Panc1 (cell line): ENCODE results near the gene DIP2C. TPM values are rescaled to one million over a fixed set of nuclear protein-coding genes. Genes with fewer than 3 reads are reported as not detected.

Source experiments
- ATAC-seq: fragments of 200-7000 bp; cut with Tn5 transposase; 2 replicates; pipeline ENCODE4 v1.9.1; 2020; ENCODE audit warnings: mild to moderate bottlenecking, moderate library complexity
- BruUV-seq: library from RNA; stranded (reverse); fragments of 400-500 nt; replicated peaks from 2 replicates; lab custom pipeline; 2021; lab: Mats Ljungman, UMichigan
- CTCF ChIA-PET: fragments of 300-600 bp; sonication (Branson Sonifier 250); formaldehyde crosslinking; loops from one replicate; lab custom pipeline; 2022; ENCODE audit warnings: antibody characterized with exemption; lab: Charles Lee
- POLR2A ChIA-PET: fragments of 300-600 bp; sonication (Branson Sonifier 250); formaldehyde crosslinking; loops from one replicate; lab custom pipeline; 2022; ENCODE audit warnings: antibody characterized with exemption; lab: Charles Lee
- DNase-seq: peaks from one replicate; pipeline ENCODE4 v3.0.0-alpha.2; 2010; ENCODE audit warnings: low read depth, low spot score
- H3K27ac ChIP-seq: 2 replicates; pipeline ENCODE4 v1.5.1; 2011; ENCODE audit warnings: mild to moderate bottlenecking, low read length, inconsistent platforms
- H3K27me3 ChIP-seq: fragments of 200-500 bp; sonication (Bioruptor generic); 2 replicates; pipeline ENCODE4 v1.6.0; 2014; ENCODE audit warnings: low read length, inconsistent platforms; ENCODE audit not compliant: control insufficient read depth, insufficient read depth
- H3K36me3 ChIP-seq: fragments of 200-500 bp; sonication (Bioruptor generic); 2 replicates; pipeline ENCODE4 v1.5.1; 2014; ENCODE audit warnings: inconsistent platforms, mild to moderate bottlenecking, low read length, moderate library complexity; ENCODE audit not compliant: control insufficient read depth, insufficient read depth
- H3K4me1 ChIP-seq: 2 replicates; pipeline ENCODE4 v1.5.1; 2011; ENCODE audit warnings: inconsistent platforms, mild to moderate bottlenecking, low read length, moderate library complexity; ENCODE audit not compliant: control insufficient read depth, insufficient read depth
- H3K4me3 ChIP-seq, 2 experiments: 2 replicates each; pipeline ENCODE4 v1.5.1; 2011 to 2012; ENCODE audit warnings: low read depth in 2 of 2, low read length in 2 of 2, mild to moderate bottlenecking in 2 of 2, inconsistent platforms in 1 of 2, moderate library complexity in 1 of 2
- H3K9me3 ChIP-seq: fragments of 200-500 bp; sonication (Bioruptor generic); 2 replicates; pipeline ENCODE4 v1.5.1; 2014; ENCODE audit warnings: low read depth, mild to moderate bottlenecking, inconsistent platforms, low read length, moderate library complexity; ENCODE audit not compliant: control insufficient read depth, insufficient read depth
- POLR2AphosphoS5 ChIP-seq: IDR thresholded peaks from 2 replicates; pipeline ENCODE4 v1.6.1; 2012; ENCODE audit warnings: mild to moderate bottlenecking, low read depth, low read length, moderate library complexity
- SIN3A ChIP-seq: IDR thresholded peaks from 2 replicates; pipeline ENCODE4 v1.6.1; 2012; ENCODE audit warnings: low read depth, mild to moderate bottlenecking, low read length, moderate library complexity, borderline replicate concordance; ENCODE audit not compliant: insufficient read depth
- TCF7L2 ChIP-seq: IDR thresholded peaks from 2 replicates; pipeline ENCODE4 v1.6.1; 2011; ENCODE audit warnings: mild to moderate bottlenecking, low read depth, low read length, inconsistent platforms
- in situ Hi-C: cut with HindIII; loops from 2 replicates; pipeline ENCODE4 v1.10.0; 2016; ENCODE audit warnings: low sequenced_read_pairs, low pct_unique_long_range_greater_than_20kb
- intact Hi-C: fragments of 100-400 bp; cut with micrococcal nuclease; formaldehyde crosslinking; loops from one replicate; pipeline ENCODE4 v1.10.0; 2022; ENCODE audit not compliant: unreplicated experiment
- total RNA-seq: library from RNA; stranded (reverse); gene quantifications from one replicate; pipeline ENCODE4 v1.2.1, GENCODE V29; 2021; ENCODE audit not compliant: unreplicated experiment
- TF ChIP-seq, protein P1 (sequence below), 2 experiments: IDR thresholded peaks; 2 replicates each; pipeline ENCODE4 v1.6.1; 2011 to 2012; ENCODE audit warnings: low read depth in 2 of 2, control low read depth in 1 of 2, low read length in 1 of 2, mild to moderate bottlenecking in 1 of 2, moderate library complexity in 1 of 2; ENCODE audit not compliant: insufficient read depth in 1 of 2
- TF ChIP-seq, protein P2 (sequence below): fragments of 450-650 bp; IDR thresholded peaks from 2 replicates; pipeline ENCODE4 v1.5.1; 2017; ENCODE audit warnings: mild to moderate bottlenecking

DIP2C gene
- total RNA-seq, 1 experiment from 2014 or later = 13.2 TPM

DNA sequence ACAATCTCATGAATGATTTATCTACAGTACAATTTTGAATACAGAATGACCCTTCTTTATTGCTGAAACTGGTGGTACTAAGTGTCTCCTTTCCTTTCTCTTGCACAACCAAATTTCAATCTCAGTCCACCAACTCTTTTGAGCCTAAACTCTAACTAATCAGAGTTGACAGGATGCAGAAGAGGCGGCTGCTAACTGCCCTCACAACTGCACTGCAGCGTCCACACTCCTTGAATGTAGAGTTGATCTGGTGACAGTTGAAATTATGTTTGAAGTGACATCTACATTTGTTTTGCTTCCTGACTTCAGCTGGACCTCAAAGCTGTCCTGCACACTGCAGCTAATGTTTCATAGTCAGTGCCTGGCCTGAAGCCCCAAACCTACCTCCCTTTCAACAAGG lies 414.6 kb downstream of the DIP2C start:
- H3K36me3 ChIP-seq = no peaks in the 10 kb centered on the region
- H3K9me3 ChIP-seq = no peaks in the 10 kb centered on the region
- DNase-seq (no peak), ATAC-seq (no peak)
- no peak for TF ChIP-seq POLR2AphosphoS5
- no peak for TF ChIP-seq TCF7L2
- TF ChIP-seq, protein P1, sequence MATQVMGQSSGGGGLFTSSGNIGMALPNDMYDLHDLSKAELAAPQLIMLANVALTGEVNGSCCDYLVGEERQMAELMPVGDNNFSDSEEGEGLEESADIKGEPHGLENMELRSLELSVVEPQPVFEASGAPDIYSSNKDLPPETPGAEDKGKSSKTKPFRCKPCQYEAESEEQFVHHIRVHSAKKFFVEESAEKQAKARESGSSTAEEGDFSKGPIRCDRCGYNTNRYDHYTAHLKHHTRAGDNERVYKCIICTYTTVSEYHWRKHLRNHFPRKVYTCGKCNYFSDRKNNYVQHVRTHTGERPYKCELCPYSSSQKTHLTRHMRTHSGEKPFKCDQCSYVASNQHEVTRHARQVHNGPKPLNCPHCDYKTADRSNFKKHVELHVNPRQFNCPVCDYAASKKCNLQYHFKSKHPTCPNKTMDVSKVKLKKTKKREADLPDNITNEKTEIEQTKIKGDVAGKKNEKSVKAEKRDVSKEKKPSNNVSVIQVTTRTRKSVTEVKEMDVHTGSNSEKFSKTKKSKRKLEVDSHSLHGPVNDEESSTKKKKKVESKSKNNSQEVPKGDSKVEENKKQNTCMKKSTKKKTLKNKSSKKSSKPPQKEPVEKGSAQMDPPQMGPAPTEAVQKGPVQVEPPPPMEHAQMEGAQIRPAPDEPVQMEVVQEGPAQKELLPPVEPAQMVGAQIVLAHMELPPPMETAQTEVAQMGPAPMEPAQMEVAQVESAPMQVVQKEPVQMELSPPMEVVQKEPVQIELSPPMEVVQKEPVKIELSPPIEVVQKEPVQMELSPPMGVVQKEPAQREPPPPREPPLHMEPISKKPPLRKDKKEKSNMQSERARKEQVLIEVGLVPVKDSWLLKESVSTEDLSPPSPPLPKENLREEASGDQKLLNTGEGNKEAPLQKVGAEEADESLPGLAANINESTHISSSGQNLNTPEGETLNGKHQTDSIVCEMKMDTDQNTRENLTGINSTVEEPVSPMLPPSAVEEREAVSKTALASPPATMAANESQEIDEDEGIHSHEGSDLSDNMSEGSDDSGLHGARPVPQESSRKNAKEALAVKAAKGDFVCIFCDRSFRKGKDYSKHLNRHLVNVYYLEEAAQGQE (IDR thresholded peaks at IDR 0.05; ENCODE audit: insufficient read depth in 1 of 2, low read depth in 2 of 2, low read length in 1 of 2) = no peak
- TF ChIP-seq, protein P2, sequence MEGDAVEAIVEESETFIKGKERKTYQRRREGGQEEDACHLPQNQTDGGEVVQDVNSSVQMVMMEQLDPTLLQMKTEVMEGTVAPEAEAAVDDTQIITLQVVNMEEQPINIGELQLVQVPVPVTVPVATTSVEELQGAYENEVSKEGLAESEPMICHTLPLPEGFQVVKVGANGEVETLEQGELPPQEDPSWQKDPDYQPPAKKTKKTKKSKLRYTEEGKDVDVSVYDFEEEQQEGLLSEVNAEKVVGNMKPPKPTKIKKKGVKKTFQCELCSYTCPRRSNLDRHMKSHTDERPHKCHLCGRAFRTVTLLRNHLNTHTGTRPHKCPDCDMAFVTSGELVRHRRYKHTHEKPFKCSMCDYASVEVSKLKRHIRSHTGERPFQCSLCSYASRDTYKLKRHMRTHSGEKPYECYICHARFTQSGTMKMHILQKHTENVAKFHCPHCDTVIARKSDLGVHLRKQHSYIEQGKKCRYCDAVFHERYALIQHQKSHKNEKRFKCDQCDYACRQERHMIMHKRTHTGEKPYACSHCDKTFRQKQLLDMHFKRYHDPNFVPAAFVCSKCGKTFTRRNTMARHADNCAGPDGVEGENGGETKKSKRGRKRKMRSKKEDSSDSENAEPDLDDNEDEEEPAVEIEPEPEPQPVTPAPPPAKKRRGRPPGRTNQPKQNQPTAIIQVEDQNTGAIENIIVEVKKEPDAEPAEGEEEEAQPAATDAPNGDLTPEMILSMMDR = no peak
- TF ChIP-seq SIN3A = no peak
- CTCF ChIA-PET = no interaction called here
- BruUV-seq = no TSS peak
- no peaks in the 10 kb centered on the region for H3K27me3 ChIP-seq
- POLR2A ChIA-PET = no interaction called here
- no peaks in the 10 kb centered on the region for H3K4me1 ChIP-seq
- H3K27ac ChIP-seq = no peak overlapping the region
- intact Hi-C loops (no loop called here), in situ Hi-C loops (no loop called here)
- no peak overlapping the region for H3K4me3 ChIP-seq

DNA sequence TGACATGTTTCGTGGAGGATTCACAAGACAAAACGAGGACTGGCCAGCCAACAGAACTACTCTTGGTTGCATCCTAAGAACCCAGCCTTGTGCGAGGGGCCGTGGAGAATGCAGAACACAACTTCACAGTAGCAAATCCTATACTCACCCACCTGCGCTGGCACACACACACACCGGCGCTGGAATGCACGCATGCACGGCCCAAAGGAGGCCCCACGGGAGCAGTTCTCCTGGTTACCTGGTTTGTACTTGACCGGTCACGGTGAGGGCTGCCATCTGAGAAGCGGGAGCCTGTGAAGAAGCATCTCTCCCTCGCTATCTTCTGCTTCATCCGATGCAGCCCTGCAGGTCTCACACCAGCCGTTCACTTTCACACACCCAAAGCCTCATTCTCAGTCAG lies 416.4 kb downstream of the DIP2C start:
- intact Hi-C loops (no loop called here), in situ Hi-C loops (no loop called here)
- H3K4me1 ChIP-seq = no peaks in the 10 kb centered on the region
- no peak overlapping the region for H3K4me3 ChIP-seq
- no peak overlapping the region for H3K27ac ChIP-seq
- ATAC-seq = no peak
- POLR2A ChIA-PET = no interaction called here
- TF ChIP-seq SIN3A (no peak), POLR2AphosphoS5 (no peak), TCF7L2 (no peak)
- TF ChIP-seq, protein P2 = no peak
- TF ChIP-seq, protein P1 (IDR thresholded peaks at IDR 0.05; ENCODE audit: insufficient read depth in 1 of 2, low read depth in 2 of 2, low read length in 1 of 2) = no peak
- H3K36me3 ChIP-seq = no peaks in the 10 kb centered on the region
- no peak for DNase-seq
- BruUV-seq = no TSS peak
- no peaks in the 10 kb centered on the region for H3K9me3 ChIP-seq
- CTCF ChIA-PET = no interaction called here
- H3K27me3 ChIP-seq = no peaks in the 10 kb centered on the region
